HFF-Myc (cell line): ENCODE data around the gene USP10.

ENCODE experiments used
- DNase-seq: peaks from one replicate; pipeline ENCODE4 v3.0.0-alpha.2; 2011; ENCODE audit warnings: low read depth; ENCODE audit errors: extremely low read depth
- H3K4me3 ChIP-seq: replicated peaks from 2 replicates; pipeline ENCODE4 v1.5.1; 2011; ENCODE audit warnings: low read depth, mild to moderate bottlenecking, control low read depth, low read length
- CTCF ChIP-seq: IDR thresholded peaks from 2 replicates; pipeline ENCODE4 v1.5.1; 2012; ENCODE audit warnings: mild to moderate bottlenecking, low read depth, low read length, control low read depth; ENCODE audit errors: missing control alignments

The USP10 gene

DNA sequence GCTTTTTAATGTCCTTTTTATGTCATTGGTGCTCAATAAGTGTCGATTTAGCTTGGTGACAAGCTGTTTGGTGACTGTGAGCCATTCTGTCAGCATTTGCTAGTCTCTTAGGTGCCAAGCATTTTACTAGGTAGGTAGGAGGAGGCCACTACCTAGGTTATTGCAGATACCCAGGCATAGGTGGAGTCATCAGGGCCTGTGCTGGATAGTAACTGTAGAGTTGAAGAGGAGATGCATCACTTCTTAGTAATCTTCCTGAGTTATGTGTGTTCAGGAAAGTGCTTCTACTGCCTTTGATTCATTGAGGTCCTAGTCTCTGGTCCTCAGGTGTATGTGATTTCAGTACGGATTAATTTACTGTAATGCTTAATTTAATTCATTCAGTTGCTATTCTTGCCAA lies 17.7 kb downstream of the USP10 start:
- no peak for DNase-seq
- H3K4me3 ChIP-seq, result no peak overlapping the region
- TF ChIP-seq CTCF, result no peak

- peak; percentile 32 for DNase-seq
- TF ChIP-seq CTCF, result no peak
- no peak overlapping the region for H3K4me3 ChIP-seq
These were observed 20.4 kb downstream of the USP10 start for GRCh38 chr16:84720177-84720579.

DNA sequence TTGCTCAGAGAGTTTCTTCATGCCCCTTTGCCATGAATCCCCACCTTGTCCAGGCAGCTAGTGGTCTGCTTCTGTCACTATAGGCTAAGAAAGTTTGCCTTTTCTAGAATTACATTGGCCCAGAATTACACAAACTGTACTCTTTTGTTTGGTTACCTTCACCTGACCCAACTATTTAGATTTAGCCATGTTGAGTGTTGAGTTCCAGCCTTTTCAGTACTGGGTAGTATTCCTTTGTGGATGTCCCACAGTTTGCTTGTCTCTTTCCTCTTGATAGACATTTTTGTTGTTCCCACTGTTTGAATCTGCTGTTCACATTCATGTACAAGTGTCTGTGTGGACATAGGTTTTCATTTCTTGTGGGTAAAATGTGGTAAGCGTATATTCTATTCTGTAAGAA lies 22.3 kb downstream of the USP10 start:
- TF ChIP-seq CTCF, result no peak
- no peak for DNase-seq
- no peak overlapping the region for H3K4me3 ChIP-seq

GRCh38 chr16:84723906-84724305 lies 24.1 kb downstream of the USP10 start:
- no peak for TF ChIP-seq CTCF
- H3K4me3 ChIP-seq, result no peak overlapping the region
- no peak for DNase-seq

DNA sequence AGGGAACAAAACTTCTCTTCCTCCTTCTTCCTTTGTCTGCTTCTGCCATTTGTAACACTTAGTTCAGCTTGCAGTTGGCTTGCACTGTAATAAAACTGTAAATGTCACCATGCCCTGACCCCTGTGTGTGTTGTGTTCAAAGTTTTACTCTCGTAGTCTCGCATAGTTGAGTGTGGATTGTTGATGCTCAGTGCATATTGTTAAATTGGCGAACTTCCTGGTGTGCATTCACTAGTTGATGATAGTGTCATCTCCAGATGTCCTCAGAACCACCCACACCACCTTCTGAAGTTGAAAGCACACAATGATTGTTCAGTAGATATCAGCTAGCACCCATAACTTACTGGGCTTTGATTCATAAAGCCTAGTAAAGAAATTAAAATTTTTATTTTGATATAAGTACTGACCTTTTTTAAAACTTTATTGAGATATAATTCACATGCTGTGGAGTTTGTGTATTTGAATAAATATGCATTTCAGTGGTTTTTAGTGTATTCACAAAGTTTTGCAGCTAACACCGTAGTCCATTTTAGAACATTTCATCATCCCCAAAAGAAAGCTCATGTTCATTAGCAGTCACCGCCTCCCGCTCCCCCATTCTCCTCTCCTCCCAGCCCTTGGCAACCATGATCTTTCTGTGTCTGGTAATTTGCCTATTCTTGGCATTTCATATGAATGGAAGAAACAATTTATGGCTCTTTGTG lies 25.0 kb downstream of the USP10 start:
- H3K4me3 ChIP-seq, result no peak overlapping the region
- peak; percentile 32 for DNase-seq
- TF ChIP-seq CTCF, result no peak

DNA sequence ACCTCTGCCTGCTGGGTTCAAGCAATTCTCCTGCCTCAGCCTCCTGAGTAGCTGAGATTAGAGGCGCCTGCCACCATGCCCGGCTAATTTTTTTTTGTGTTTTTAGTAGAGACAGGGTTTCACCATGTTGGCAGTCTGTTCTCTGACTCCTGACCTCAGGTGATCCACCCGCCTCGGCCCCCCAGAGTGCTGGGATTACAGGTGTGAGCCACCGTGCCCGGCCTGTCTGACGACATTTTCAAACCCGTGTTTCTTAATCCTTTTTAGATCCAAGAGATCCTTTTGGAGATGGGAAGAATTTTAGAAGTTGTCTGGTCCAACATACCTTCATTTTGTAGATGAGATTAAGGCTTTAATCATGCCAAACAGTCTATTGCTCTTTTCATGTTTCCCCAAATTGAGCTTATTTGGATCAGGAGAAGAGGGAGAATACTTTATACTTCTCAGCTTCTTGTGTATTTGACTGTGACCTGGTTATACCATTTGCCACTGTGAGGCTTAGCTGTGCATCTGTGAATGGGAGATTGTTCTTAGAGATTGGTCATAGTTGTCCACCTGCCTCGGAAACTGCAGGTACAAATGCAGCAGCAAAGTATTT lies 25.8 kb downstream of the USP10 start:
- H3K4me3 ChIP-seq, result no peak overlapping the region
- no peak for TF ChIP-seq CTCF
- no peak for DNase-seq
